HG02759 (cell line): ENCODE measurements around the gene ZNF445.
"Not testable (repeated sequence)": the region's sequence is repeated elsewhere in the genome, so short reads cannot be mapped to it uniquely, and the experiment has no call there.

Experiments
- ATAC-seq: cut with Tn5 transposase; IDR thresholded peaks from one replicate; pipeline ENCODE4 v1.9.1; 2021; ENCODE audit warnings: mild to moderate bottlenecking, moderate library complexity; ENCODE audit not compliant: unreplicated experiment

ZNF445 gene

DNA sequence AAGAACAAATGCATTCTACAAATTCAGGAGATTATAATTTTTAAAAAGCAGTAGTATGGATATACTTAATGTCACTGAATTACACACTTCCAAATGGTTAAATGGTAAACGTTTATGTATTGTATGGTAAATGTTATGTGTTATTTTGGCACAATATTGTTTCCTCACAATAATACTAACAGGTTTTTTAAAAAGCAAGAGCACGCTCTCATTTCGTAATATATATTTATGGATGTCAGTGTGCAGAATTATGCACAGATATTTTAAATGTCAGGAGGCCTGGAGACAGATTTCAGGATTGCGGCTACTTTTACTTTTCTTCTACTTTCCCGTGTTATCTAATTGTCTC, 533 bp downstream of the ZNF445 start:
- ATAC-seq = no peak

DNA sequence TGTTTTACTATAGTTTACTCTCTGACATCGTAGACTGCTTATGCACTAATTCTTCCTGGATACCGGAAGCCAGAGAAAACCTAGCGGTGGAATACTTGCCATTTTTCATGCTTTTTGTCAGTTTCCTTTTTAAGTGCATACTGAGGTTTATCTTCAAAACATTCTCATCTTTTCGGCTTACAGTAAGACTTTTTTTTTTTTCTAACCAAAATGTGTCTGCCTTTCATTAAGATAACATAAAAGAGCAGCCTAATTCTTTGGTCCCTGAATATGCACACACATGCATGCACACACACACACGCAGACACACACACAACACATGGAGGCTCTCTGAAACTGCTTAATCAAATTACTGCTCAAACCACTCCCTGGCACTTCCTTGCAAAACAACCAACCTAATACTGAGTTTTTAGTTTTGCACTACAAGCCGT, 1.3 kb downstream of the ZNF445 start:
- ATAC-seq = no peak

DNA sequence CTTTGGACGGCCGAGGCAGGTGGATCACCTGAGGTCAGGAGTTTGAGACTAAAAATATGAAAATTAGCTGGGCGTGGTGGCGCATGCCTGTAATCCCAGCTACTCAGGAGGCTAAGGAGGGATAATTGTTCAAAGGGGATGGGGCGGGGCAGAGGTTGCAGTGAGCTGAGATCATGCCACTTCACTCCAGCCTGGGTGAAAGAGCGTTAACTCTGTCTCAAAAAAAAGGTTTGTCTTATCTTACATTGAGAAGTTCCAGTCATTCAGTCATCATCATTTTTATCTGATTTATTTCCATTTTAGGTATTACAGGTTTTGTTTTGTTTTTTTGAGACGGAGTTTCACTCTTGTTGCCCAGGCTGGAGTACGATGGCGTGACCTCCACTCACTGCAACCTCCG, 2.6 kb downstream of the ZNF445 start:
- ATAC-seq = not testable (repeated sequence)

DNA sequence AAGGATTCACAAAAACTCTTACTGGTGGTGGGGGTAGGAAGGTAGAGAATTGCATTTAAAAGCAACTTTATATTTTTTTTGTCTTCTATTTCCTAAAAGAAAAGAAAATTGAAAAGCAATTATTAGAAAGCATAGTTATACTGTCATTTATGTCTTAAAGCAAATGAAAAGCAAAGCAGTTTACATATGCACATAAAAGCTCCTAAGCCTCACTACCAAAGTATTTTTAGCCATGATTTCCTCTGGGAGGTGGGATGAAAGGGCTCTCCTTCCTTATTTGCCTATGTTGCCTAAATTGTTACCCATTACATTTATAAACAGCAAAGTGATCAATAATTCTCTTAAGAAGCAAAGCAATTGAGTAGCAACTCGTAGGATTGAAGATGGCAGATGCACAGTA, 7.0 kb downstream of the ZNF445 start:
- no peak for ATAC-seq

DNA sequence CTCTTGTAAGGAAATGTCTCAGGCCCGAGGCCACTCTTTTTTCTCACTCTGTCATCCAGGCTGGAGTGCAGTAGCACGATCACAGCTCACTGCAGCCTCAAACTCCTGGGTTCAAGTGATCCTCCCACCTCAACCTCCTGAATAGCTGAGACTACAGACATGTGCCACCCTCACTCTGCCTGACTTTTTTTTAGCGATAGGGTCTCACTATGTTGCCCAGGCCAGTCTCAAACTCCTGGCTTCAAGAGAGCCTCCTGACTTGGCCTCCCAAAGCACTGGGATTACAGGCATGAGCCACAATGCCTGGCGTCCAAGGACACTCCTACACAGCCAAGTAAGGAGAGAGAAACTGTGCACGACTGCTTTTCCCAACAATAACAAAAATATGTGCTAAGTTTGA, 7.6 kb downstream of the ZNF445 start:
- ATAC-seq = no peak

DNA sequence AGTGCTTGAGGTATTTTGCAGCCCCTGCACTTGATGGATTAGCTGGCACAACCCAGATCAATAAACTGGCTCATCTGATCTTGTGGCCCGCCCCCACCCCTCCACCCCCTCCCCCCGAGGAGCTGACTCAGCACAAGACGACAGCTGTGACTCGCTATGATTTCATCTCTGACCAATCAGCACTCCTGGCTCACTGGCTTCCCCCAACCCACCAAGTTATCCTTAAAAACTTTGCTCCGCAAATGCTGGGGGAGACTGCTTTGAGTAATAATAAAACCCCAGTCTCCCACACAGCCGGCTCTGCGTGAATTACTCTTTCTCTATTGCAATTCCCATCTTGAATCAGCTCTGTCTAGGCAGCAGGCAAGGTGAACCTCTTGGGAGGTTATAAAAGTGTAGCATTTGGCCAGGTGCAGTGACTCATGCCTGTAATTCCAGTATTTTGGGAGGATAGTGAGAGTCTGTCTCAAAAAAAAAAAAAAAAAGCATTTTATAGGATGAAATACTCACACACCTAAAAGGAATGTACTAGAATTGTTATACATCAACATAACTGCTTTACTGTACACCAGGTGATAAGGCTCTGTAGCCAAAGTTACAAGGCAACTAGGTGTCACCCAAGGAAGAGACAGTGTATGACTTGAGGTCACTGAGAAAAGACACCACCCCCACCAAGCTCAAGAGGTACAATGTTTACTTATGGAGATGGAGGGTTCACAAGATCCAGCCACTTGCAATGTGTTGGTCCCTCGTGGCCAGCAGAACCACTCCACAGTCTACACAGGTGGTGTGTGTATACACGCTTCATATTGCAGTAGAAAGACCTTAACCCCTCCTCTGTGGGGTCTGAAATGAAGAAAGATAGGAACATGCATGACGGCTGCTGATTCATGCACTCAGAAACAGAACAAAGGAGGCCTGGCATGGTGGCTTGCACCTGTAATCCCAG, 8.6 kb downstream of the ZNF445 start:
- no peak for ATAC-seq

DNA sequence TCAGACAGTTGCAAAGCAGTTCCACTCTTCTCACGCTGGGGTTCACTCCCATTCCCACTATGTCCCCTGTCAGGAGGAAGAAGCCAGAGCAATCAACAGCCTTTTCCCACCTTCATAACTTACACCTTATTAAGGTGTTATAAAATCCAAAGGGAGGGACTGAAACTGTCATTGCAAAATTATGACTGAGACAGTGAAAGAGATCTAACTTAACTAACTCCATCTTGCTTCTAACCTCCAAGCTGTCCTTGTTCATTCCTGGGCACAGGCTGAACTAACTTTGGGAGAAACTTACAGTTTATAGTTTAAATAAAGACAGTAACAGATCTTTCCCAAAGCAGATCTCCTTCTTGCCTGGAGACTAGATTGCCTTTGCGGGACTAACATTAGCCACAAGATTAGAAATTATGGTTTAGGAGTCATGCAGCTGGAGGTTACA, 9.4 kb downstream of the ZNF445 start:
- not testable (repeated sequence) for ATAC-seq

DNA sequence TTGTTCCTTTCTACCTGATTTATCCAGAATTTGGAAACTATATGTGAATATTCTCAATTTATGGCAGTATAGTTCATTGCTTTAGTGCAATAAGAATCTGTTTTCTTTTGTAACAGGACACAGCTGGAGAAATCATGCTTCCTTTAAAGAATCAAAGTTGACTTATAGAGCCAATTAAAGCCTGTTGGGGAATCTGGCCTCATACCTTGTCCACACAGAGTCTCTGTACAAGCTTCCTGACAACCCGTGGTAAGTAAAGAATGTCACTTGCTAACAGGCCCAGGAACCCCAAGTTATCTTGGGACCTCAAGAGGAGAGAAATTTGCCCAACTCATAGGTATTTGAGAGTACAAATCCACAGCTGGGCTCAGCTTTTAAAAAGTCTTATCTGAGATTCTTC, 10.2 kb downstream of the ZNF445 start:
- ATAC-seq = no peak

DNA sequence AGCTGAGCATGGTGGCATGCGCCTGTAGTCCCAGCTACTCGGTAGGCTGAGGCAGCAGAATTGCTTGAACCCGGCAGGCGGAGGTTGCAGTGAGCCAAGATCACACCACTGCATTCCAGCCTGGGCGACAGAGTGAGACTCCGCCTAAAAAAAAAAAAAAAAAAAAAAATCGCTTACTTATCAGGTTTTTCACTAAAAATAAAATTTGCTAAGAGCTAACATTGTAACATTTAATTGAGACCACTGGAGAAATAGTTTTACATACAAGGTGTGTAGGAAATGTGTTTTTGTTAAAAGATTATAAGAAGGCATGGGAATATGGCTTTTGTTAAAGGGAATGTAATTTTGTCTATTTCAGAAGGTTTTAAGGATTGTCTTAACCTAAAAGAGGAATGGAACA, 12.6 kb downstream of the ZNF445 start:
- not testable (repeated sequence) for ATAC-seq

DNA sequence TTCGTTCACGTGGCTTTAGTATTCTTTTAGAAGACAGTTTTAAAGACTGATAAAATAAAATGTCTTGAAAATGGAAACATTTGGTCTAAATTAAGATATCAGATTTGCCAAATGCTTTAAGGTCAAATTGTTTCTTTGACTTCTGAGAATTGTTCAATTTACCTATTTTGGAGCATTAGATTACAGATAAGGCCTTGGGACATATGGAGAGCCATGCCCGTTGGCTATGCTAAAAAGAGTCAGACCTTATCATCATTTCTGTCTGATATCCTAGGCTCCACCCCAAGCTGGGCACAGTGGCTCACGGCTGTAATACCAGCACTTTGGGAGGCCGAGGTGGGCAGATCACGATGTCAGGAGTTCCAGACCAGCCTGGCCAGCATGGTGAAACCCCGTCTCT, 13.0 kb downstream of the ZNF445 start:
- no peak for ATAC-seq

DNA sequence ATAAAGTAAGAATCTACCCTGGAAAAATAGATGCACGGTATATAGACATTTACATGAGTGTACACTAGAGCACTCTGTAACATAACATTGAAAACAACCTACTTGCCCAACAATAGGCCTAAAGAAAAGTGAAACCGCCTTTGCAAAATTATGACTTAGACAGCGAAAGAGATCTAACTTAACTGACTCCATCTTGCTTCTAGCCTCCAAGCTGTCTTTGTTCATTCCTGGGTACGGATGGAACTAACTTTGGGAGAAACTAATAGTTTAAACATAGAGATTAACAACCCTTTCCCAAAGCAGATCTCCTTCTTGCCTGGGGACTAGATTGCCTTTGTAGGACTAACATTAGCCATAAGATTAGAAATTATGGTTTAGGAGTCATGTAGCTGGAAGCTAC, 17.4 kb downstream of the ZNF445 start:
- ATAC-seq = not testable (repeated sequence)

DNA sequence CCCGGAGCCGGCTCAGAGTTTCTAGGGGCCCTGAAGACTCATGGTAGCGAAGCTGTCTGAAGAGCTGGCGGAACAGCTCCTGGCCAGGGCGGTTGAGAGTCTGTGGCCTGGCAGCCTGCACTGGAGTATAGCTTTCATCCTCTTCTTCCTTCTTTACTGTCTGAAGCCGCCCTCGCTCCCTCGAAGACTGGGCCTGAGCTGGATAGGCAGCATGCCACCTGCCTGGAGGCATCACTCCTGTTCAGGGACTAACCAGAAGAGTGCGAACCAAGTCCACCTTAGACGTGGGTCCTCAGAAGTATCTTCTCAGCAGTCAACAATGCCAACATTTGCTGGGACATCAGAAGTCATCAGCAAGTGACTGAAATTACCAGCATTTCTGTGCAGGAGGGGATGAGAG, 22.2 kb downstream of the ZNF445 start:
- no peak for ATAC-seq

DNA sequence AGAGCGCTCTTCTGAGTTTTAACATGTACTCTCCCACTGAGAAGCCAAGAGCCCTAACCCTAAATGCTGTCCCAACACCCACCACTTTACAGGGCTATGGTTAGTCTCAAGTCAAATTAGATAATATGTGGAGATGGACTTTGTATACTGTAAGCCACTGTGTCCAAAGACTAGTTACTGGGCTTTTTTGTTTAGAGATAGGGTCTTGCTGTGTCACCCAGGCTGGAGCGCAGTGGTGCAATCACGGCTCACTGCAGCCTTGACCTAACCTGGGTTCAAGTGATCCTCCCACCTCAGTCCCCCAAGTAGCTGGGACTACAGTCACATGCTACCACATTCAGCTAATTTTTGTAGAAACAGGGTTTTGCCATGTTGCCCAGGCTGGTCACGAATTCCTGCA, 23.2 kb downstream of the ZNF445 start:
- ATAC-seq = no peak

DNA sequence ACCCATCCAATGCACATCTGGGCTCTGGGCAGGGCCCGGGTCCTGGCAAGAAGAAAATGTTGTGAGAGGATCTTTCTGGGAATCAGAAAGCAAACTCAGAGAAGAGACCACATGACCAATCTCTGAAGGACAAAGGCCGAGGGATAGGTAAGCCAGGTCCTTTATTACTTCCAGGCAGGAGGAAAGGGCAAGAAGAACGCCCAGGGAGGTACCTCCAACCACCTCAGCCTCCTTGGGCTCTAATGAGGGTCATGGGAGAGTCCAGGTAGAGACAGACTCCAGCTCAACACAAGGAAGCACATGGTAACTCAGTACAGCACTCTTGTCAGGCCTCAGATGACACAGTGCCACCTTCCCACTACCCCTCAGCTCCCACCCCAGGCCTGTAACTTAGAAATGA, 26.0 kb downstream of the ZNF445 start:
- no peak for ATAC-seq

DNA sequence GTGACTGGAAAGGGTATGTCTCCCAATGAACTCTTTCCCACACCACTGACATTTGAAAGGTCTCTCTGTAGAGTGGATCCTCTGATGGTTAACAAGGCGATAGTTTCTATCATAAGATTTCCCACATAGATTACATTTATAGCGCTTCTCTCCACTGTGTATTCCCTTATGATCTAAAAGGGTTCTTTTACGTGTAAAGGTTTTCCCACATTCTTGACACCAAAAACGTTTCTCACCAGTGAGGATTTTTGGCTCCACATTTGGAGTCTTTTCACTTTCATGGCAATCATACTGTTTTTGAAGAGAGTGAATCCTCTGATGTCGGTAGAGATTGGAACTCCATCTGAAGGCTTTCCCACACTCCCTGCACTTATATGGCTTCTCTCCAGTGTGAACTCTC, 30.5 kb downstream of the ZNF445 start:
- ATAC-seq = no peak

DNA sequence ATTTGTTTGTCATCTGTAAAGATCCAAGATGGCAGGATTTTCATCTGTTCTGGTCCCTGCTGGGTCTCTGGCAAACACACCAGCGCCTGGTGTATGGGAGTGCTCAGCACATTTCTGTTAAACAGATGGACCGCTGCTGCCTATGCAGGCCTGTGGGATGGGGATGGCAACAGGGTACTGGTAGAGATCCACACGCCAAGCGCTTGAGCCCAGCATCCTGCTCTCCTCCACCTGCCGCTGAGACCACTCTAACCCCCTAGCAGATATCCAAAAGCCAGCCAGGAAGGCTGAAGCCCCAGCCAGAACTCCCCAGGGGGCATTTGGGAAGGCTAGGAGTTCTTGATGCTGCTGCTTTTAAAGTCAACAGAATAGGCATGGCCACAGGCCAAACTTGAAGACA, 31.7 kb downstream of the ZNF445 start:
- no peak for ATAC-seq

DNA sequence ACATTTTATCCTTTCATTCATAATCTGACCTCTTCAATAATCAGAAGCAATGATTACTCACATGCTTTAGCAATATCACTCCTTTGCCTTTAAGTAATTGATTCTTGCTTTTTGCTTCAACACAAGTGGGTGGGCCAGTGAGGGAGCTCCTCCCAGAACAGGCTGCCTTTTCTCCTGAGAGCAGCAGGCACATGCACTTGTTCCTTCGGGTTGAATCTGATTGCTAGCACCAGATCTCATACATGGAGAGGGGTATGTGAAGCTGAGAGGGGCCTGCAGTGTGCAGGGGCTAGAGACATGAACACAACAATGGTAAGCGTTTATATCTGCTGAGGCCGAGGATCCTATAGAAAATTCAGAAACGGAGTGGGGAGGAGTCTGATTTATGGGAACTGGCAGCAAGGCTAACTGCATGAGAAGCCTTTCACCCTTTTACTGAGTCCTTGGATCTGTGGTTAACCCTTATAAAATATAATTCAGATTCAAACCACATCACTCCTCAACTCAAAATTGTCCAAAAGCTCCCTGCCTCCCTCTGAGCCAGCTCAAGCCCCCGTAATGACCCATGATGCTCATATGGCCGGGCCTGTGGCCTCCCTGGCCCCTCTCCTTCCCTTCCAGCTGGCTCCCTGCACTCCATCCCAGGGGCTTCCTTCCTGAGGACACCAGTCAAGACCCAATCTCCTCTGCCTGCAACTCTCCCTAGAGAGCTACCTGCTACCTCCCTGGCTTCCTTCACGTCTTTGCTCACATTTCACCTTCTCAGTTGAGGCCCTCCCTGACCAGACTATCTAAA, 32.4 kb downstream of the ZNF445 start:
- ATAC-seq = no peak

DNA sequence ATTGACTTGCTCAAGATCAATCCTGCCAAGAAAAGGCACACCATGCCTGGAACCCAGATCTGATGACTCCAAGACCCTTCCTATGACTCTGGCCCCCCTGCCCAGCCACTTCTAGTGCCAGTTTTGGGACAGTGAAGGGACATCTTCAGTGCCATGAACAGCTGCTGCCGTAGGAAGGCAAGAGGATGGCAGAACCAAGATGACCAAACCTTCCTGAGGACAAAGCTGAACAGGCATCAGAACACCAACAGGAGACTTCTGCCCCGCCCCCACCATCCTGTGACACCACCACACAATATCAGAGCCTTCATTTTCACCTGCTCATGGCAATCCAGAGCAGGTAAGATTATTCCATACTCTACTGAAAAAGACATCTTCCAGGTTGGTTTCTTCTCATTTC, 33.0 kb downstream of the ZNF445 start:
- ATAC-seq = no peak

DNA sequence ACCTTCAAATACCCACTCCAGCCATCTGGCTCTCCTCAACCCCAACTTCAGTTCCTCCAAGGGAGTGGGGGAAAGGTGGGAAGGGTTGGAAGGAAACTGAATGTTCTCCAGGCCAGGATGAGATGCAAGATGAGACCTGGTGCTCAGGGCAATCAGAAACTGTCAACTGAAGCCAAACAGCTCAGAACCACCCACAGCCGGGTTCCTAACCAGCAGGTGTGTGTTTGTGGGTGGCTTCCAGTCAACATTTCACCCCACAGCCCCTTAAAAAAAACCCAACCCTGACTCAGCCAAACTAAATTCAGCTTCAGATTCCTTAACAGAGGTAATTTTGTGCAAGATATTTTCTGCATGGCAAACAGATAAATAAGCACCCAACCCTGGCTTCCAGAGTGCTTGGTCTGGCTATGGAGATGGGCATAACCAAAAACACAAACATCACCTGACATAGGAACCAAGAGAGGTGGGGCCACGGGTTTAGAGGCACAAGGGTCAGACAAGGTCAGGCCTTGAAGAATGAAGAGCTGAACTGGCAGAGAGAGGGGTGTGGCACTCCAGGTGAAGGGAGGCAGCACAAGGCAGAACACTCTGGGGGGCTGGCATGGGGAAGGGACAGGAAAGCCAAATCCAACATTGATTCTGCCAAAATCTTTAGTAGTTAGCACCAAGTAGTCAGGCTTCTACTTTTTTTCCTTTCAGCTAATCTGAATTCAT, 34.7 kb downstream of the ZNF445 start:
- no peak for ATAC-seq

DNA sequence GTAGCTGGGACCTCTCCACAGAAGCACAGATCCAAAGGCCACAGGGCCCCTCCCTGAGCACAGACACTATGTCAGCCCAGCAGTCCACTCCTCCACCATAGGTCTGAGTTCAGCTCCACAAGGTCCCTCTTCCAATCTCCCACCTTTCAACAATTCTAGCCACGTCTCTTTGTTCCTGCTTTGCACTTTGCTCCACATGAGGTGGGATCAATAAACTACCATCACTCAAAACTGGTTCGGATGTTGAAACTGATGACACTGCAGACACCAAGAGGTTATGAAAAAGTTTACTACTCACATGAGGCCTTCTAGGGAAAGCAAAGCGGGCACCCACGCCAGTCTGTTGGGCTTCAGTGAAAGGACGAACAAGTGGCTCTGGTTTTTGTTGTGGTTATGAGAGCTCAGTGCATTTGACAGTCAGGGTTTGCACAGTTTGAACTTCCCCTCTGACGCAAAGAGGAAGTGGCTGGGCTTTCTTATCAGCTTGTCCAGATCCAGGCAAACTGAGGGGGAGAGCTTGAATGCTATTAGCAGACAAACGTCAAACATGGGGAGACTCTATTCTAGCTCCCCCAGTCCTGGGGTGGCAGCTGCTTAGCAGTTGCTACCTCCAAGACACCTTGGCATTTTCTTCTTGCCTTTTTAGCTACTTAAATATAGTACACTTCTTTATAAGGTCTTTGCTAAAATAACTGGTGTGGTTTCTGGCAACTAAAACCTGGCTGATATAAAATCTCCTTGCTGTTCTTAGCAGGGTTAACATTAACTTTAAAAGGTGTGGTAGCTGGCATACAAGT, 37.8 kb downstream of the ZNF445 start:
- peak; percentile 92 for ATAC-seq

DNA sequence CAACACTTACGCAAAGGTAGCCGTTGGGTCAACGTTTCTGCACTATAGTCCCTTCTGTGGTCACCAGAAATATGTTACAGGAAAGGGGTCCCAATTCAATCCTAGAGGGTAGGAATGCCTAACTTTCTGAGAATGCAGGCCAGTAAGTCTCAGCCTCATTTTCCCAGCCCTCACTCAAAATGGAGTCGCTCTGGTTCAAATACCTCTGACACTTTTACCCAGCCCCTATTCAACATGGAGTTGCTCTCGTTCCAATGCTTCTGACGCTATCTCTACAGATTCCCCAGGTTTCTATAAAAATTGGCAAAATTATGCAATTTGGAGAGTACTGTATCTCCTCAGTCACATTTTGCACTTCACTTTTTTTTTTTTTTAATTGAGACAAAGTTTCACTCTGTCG, 39.7 kb downstream of the ZNF445 start:
- no peak for ATAC-seq
